T-helper 9 cell (primary cell): ENCODE data around the gene DYNLL2.
"Not testable (repeated sequence)": the region's sequence is repeated elsewhere in the genome, so short reads cannot be mapped to it uniquely, and the experiment has no call there.

Source experiments
- DNase-seq: peaks from one replicate; pipeline ENCODE4 v3.0.0-alpha.2; 2020
- total RNA-seq, 2 donors: gene quantifications; one replicate each; lab custom pipeline; 2026; lab: John Stamatoyannopoulos, UW

Gene DYNLL2
- 120 to 179 reads per million in 2 donors for total RNA-seq

GRCh38 chr17:58082870-58083490 lies at the start of gene DYNLL2:
Gene DYNLL2 (plus strand): TSS chr17:58083419. CDS start chr17:58087091, 3,672 bp downstream.
- DNase-seq, result peak; percentile 82

GRCh38 chr17:58039975-58040374 lies 43.2 kb upstream of the DYNLL2 start:
- no peak for DNase-seq

GRCh38 chr17:58040386-58040785 lies 42.8 kb upstream of the DYNLL2 start:
- no peak for DNase-seq

DNA sequence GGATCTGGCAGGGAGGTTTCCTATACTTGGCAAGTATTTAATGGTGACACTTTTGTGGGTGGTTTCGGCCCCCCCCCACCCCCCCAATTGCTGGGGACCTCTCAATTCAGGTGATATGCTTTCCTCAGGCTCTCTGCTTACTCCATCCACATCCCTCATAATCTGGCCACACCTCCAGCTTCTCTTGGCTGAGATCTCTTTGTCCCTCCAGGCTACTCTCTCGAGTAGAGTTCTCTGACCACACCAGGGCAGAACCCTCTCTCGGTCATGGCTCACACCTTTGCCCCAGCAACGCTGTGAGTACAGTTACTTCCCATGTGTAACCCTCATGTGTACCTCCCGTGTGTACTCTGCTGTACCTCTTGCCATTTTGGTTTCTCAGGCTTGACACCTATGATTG lies 42.1 kb upstream of the DYNLL2 start:
- no peak for DNase-seq

DNA sequence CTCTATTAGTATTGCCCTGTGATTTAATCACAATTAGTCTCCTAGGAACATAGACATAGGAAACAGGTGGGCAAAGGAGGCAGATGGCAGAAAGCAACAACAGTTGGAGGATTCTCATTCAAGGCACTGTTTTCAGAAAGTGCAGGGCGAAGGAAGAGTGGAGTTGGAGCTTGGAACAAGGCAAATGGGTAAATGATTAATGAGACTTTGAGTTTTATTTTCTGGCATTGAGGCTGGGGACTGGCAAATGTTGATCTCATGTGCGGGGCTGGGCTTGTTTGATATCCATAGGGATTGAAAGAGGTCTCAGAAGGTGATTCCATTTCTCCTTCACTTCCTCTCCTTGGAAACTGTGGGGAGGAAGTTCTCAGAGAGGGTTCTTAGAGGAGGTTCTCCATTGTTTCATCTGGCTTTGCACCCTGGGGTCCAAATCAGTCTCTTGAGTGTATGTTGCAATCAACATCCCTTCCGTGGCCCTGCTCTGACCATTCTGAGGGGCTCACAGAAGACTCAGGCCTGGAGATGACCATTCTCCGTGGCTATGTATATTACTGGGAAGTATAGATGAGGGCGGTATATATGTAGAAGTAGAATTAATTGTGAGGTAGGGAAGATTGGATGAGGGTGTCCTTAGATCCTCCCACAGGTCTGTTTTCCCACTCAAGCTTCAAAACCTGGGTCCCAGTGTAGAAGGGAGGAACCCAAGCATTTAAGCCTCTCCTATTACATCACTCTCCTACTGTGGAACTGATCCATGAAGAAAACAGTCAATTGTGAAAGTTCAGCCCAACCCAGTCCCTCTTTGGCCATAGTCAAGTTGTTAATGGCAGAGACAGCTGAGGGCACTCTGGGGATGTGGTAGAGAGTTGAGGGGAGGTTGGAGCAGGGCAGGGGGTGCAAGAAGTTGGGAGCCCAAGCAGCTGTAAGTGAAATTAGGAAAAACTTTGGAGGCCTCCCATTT lies 39.7 kb upstream of the DYNLL2 start:
- no peak for DNase-seq

GRCh38 chr17:58044256-58044655 lies 39.0 kb upstream of the DYNLL2 start:
- DNase-seq, result not testable (repeated sequence)

- no peak for DNase-seq
These were observed 36.8 kb upstream of the DYNLL2 start for GRCh38 chr17:58046239-58047094.

DNA sequence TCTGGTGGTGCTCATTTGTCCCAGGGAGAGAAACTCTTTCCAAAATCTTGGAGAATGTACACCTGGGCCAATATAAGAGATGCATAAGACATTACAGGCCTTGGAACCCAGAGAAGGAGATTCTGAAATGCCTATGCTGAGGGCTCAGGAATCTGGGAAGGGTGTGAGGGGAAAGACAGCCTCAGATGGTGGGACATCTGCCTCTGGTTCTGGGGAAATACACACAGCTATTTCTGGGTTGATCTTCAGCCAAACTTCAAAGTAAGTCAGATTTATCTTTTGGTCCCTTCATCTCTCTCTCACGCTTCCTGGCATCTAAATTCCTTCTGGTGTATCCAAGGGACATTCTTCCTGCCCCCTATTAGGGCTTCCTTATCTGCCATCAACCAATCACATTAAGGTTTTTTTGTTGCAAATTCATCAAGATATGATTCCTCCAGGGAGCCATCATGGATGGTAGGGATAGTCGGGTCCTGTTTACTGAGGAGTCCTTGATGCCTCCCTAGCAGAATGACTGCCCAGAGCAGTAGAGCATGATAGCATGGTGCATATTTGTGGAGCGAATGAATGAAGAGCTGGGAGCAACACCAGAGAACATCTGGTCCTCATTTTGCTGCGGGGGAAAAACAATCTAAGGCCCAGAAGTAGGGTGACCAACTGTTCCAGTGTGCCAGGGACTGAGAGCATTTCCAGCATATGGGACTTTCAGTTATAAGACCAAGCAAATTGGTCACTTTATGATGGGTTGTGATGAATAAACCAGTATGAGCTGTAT lies 35.7 kb upstream of the DYNLL2 start:
- DNase-seq, result no peak

DNA sequence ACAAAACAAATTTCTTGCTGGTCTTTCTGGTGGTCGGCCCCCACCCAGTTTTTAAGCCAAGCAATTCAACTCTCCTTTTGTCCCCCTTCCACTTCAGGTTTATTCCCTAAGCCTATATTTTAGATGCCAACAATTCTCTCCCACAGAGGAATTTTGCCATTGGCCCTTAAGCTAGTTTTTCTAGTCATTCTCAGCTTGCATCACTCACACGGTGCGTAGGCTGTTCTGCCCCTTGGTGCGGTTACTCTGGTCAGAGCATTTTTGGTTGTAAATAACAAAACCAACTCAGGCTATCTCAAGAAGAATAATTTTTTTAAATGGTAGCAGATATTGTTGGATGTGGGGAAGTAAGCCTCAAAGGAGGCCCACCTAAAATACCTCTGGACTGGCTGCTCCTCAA lies 33.7 kb upstream of the DYNLL2 start:
- DNase-seq, result no peak

DNA sequence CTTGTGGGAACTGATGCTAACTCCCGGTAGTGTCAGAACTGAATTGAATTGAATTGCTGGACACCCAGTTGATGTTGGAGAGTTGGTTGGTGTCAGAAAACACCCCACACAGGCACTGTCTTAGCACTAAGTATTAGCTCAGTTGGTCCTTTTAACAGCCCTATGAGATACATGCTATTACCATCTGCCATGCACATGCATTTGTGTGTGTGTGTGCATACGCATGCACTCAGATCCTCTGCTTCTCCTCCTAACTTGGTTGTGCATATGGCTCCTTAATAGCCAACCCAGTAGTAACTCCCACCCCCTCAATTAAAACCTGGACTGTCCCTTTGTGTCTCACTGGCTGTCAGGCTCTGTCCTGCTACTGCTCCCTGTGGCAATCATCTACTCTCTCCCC lies 32.3 kb upstream of the DYNLL2 start:
- DNase-seq, result no peak

DNA sequence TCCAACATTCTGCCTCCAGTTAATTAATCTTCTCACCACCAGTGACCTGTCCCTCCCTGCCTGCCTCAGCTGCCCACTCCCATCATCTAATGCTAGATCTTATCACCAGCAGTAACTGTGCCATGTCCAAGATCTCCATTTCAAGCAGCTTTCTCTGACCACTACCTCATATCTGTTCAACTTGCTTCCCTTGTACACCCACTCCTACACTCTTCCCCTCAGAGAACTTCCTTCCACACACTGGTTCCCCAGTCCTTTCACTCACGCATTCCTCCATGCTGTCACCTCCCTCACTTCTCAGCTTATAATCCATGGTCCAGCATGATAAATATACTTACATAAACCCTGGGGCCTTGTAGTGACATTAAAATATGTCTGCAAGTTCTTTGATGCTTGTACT lies 31.8 kb upstream of the DYNLL2 start:
- no peak for DNase-seq

DNA sequence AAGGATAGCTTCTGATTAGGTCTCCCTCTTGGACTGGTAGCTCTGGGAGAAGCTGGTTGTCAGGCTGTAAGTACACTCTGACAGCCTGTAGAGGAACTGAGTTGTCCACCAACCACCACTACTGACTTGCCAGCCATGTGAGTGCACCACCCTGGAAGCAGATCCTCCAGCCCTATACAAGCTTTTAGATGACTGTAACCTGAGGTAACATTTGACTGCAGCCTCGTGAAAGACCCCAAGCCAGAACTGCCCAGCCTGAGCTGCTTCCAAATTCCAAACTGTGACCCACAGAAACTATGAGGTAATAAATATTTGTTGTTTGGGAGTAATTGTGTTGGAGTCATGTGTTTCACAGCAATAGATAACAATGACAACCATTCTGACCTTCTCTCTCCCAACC lies 30.8 kb upstream of the DYNLL2 start:
- DNase-seq, result no peak

DNA sequence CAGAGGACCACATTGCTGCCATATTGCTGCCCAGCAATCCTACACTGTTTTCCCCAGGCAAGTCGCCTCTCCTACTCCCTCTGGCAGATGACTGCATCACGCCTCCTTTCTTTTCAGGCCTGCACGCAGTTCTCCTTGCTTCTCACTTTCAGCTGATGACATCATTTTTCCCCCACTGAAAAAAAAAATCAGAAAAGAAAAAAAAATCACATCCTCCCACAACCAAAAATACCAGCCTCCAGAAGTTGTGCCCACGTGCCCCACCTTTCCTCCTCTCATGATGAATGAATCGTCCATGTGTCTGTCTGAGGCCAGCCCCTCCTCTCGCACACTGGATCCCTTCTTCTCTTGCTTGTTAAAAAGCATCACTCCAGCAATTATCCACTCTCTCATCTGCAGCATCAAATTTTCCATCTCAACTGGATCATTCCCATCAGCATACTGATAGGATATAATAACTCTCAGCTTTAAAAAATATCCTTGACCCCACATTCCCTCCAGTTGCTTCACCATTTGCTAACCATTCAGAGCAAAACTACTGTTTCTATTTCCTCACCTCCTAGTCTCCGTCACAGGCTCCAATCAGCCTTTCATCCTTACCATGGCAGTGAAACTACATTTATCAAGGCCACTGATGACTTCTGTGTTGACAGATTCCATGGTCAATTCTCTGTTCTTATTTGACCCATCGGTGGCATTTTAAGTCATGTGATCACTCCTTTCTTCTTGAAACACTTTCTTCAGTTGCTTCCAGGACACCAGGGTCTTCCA lies 30.1 kb upstream of the DYNLL2 start:
- DNase-seq, result no peak

GRCh38 chr17:58054641-58055040 lies 28.6 kb upstream of the DYNLL2 start:
- DNase-seq, result no peak

- no peak for DNase-seq
These were observed 26.7 kb upstream of the DYNLL2 start for GRCh38 chr17:58056476-58056875.

DNA sequence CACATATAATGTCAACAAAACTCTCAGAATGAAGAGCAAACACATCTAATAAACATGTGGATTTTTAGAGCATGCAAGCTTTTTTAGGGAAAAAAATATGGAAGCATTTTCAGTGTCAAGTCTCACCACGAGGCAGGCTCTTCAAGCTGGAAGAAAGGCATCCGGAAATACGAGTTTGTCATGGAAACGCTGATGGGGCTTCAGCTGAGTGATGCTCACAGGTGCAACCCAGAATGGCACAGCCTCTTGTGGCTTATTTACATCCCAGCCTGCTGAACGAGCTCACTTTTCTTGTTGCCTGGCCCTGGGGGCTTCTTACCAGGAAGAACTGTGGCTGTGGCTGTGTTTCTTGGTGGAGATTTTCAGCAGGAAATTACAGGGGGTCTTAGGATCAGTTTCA lies 24.1 kb upstream of the DYNLL2 start:
- DNase-seq, result no peak

GRCh38 chr17:58060596-58061191 lies 22.5 kb upstream of the DYNLL2 start:
- no peak for DNase-seq

GRCh38 chr17:58061672-58062071 lies 21.5 kb upstream of the DYNLL2 start:
- DNase-seq, result no peak

DNA sequence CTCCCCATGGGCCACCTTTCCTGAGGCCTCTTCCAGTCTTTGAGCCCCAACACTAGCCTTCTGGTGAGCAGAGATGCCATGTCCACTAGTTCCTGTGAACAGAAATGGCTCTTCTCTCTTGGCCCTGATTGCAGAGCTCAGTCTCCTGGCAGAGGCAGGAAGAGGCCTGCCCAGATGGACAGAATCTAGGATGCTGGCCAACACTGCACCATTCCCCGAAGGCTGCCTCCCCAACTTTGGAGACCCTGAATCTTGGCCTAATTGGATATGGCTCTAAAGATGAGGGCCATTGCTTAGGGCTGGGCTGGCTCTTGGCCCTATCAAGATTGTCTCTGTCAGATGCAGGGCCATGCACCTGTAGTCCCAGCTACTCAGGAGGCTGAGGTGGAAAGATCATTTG lies 18.0 kb upstream of the DYNLL2 start:
- no peak for DNase-seq

DNA sequence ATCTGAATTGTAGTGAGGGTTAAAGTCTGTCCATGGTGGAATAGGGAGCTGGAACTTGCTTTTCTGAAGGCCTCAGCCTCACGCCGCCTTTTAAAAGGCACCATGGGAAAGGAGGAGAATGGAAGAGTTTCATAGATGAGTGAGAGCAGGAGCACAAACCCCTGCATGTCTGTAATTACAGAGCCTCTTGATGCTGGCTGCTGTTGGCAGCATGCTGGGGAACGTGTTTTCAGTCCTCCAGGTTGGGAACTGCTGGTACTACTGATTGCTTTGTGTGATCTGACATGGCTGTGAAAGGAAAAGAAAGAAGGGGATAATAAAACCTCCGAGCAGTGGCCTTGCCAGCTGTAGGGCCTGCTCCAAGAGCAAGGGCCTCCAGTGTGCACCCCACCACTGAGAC lies 16.8 kb upstream of the DYNLL2 start:
- no peak for DNase-seq

GRCh38 chr17:58072862-58073261 lies 10.4 kb upstream of the DYNLL2 start:
- DNase-seq, result no peak
